Gastroesophageal sphincter (tissue), 4 donors: ENCODE data around the gene ZIC2. TPM values are rescaled to one million over a fixed set of nuclear protein-coding genes. Genes with fewer than 3 reads are reported as not detected.

Source experiments
- ATAC-seq: fragments of 150-250 bp; one replicate; pipeline ENCODE4 v1.9.1; 2016; ENCODE audit warnings: mild to moderate bottlenecking, moderate library complexity
- H3K27ac ChIP-seq, 4 donors: fragments of 200-600 bp; sonication (generic) in 3 of 4; 1 replicate in 3 of 4; 2 replicates in 1 of 4; pipeline ENCODE4 v1.5.1; 2016 to 2019
- H3K27me3 ChIP-seq: fragments of 200-600 bp; sonication (generic); one replicate; pipeline ENCODE4 v1.5.1; 2019
- H3K36me3 ChIP-seq, 2 donors: fragments of 200-600 bp; sonication (generic); one replicate each; pipeline ENCODE4 v1.5.1; 2019; ENCODE audit warnings: control low read depth in 1 of 2
- H3K4me1 ChIP-seq, 3 donors: fragments of 200-600 bp; sonication (generic); 1 replicate in 2 of 3; 2 replicates in 1 of 3; pipeline ENCODE4 v1.5.1; 2016 to 2019; ENCODE audit warnings: control low read depth in 2 of 3
- H3K4me3 ChIP-seq, 2 donors: fragments of 200-600 bp; sonication (generic); one replicate each; pipeline ENCODE4 v1.5.1; 2019; ENCODE audit warnings: mild to moderate bottlenecking in 1 of 2, moderate library complexity in 1 of 2
- H3K9me3 ChIP-seq, 3 donors: fragments of 200-600 bp; sonication (generic); one replicate each; pipeline ENCODE4 v1.5.1; 2017 to 2019; ENCODE audit warnings: control low read depth in 2 of 3
- CTCF ChIP-seq, 4 experiments: fragments of 200-600 bp in 2 of 4; fragments of 450-650 bp in 2 of 4; sonication (generic) in 1 of 4; IDR thresholded peaks; one replicate each; pipeline ENCODE4 v1.5.1; 2017 to 2019; ENCODE audit warnings: antibody characterized with exemption in 4 of 4, mild to moderate bottlenecking in 2 of 4, moderate library complexity in 2 of 4
- EP300 ChIP-seq: sonication (generic); formaldehyde crosslinking; IDR thresholded peaks from one replicate; pipeline ENCODE4 v1.6.1; 2017; ENCODE audit warnings: antibody characterized with exemption, mild to moderate bottlenecking
- POLR2A ChIP-seq, 2 donors: fragments of 450-650 bp; IDR thresholded peaks; one replicate each; pipeline ENCODE4 v1.6.1; 2017; ENCODE audit warnings: antibody characterized with exemption in 2 of 2, mild to moderate bottlenecking in 2 of 2, moderate library complexity in 1 of 2
- POLR2AphosphoS5 ChIP-seq: sonication (generic); formaldehyde crosslinking; IDR thresholded peaks from one replicate; pipeline ENCODE4 v1.6.1; 2017; ENCODE audit warnings: antibody characterized with exemption
- WGBS, 2 donors: methylation state at CpG; one replicate each; pipeline ENCODE4 v1.1.5; 2018; ENCODE audit warnings: low coverage in 1 of 2; 5-methylcytosine and 5-hydroxymethylcytosine counted together
- total RNA-seq, 4 donors: library from RNA; depleted of rRNA; stranded (reverse); fragments of >200 nt; gene quantifications; one replicate each; pipeline ENCODE4 v1.1.0, GENCODE V29; 2016

The ZIC2 gene
- total RNA-seq, 4 donors from 2014 or later = not detected

- no peaks in the 10 kb centered on the region for H3K9me3 ChIP-seq
- ATAC-seq = no peak
- H3K4me3 ChIP-seq = no peak overlapping the region
- no peak for TF ChIP-seq POLR2A (IDR thresholded peaks at IDR 0.05)
- TF ChIP-seq EP300 = no peak
- TF ChIP-seq CTCF (IDR thresholded peaks at IDR 0.05) = no peak
- TF ChIP-seq POLR2AphosphoS5 = no peak
- 48 to 53% methylated on average over 2 to 3 of the region's 3 CpGs for WGBS, 2 donors
- peaks cover 0 to 28% (median 20%) of the 10 kb centered on the region in 3 donors for H3K4me1 ChIP-seq
- H3K27ac ChIP-seq = no peak overlapping the region
- no peaks in the 10 kb centered on the region for H3K36me3 ChIP-seq
- peaks cover 100% of the 10 kb centered on the region for H3K27me3 ChIP-seq
These were observed 17.7 kb upstream of the ZIC2 start for GRCh38 chr13:99963816-99964339.

- TF ChIP-seq POLR2AphosphoS5 = no peak
- no peak for TF ChIP-seq EP300
- WGBS, 2 donors = 66 to 79% methylated on average over 4 of the region's 9 CpGs
- no peak overlapping the region for H3K4me3 ChIP-seq
- peaks cover 100% of the 10 kb centered on the region for H3K27me3 ChIP-seq
- H3K27ac ChIP-seq = no peak overlapping the region
- no peaks in the 10 kb centered on the region for H3K36me3 ChIP-seq
- ATAC-seq = no peak
- peaks cover 0 to 27% (median 23%) of the 10 kb centered on the region in 3 donors for H3K4me1 ChIP-seq
- H3K9me3 ChIP-seq = no peaks in the 10 kb centered on the region
These were observed 16.1 kb upstream of the ZIC2 start for GRCh38 chr13:99965329-99966000.

- Histone ChIP-seq H3K36me3 (no peaks in the 10 kb centered on the region), H3K4me1 (peaks cover 0 to 35% (median 29%) of the 10 kb centered on the region in 3 donors), H3K9me3 (no peaks in the 10 kb centered on the region), H3K27me3 (peaks cover 100% of the 10 kb centered on the region), H3K4me3 (no peak overlapping the region), H3K27ac (no peak overlapping the region)
- no peak for ATAC-seq
- 76 to 84% methylated on average over 3 to 8 of the region's 8 CpGs for WGBS, 2 donors
- TF ChIP-seq CTCF (IDR thresholded peaks at IDR 0.05) (no peak), POLR2AphosphoS5 (no peak), POLR2A (IDR thresholded peaks at IDR 0.05) (no peak), EP300 (no peak)
These were observed 15.3 kb upstream of the ZIC2 start for GRCh38 chr13:99966064-99966805.

GRCh38 chr13:99967498-99967868 is 14.1 kb upstream of the ZIC2 start:
- H3K9me3 ChIP-seq = no peaks in the 10 kb centered on the region
- WGBS, 2 donors = 66 to 70% methylated on average over 8 to 9 of the region's 9 CpGs
- ATAC-seq = no peak
- H3K4me1 ChIP-seq = peaks cover 0 to 44% (median 32%) of the 10 kb centered on the region in 3 donors
- no peak overlapping the region for H3K27ac ChIP-seq
- TF ChIP-seq POLR2A (IDR thresholded peaks at IDR 0.05) (no peak), CTCF (IDR thresholded peaks at IDR 0.05) (no peak), EP300 (no peak), POLR2AphosphoS5 (no peak)
- H3K27me3 ChIP-seq = peaks cover 100% of the 10 kb centered on the region
- no peaks in the 10 kb centered on the region for H3K36me3 ChIP-seq
- H3K4me3 ChIP-seq = no peak overlapping the region

GRCh38 chr13:99967869-99968520 is 13.6 kb upstream of the ZIC2 start:
- H3K27me3 ChIP-seq = peaks cover 100% of the 10 kb centered on the region
- no peaks in the 10 kb centered on the region for H3K36me3 ChIP-seq
- TF ChIP-seq EP300 (no peak), POLR2AphosphoS5 (no peak), CTCF (IDR thresholded peaks at IDR 0.05) (no peak), POLR2A (IDR thresholded peaks at IDR 0.05) (no peak)
- no peak for ATAC-seq
- no peaks in the 10 kb centered on the region for H3K9me3 ChIP-seq
- 3 to 42% methylated on average over 5 to 7 of the region's 58 CpGs for WGBS, 2 donors
- H3K27ac ChIP-seq = no peak overlapping the region
- peak overlapping the region in 1 of 2 donors; percentile 45 for H3K4me3 ChIP-seq
- H3K4me1 ChIP-seq = peaks cover 0 to 44% (median 32%) of the 10 kb centered on the region in 3 donors
